Measurements from ENCODE around the gene CRX. TPM values are rescaled to one million over a fixed set of nuclear protein-coding genes. Genes with fewer than 3 reads are reported as not detected.

CRX gene
- total RNA-seq, 2 experiments from 2014 or later, result not detected

GRCh38 chr19:47882890-47883289, 61.2 kb downstream of the CRX start:
- Mint-ChIP-seq H3K27ac (no peak overlapping the region), H3K27me3 (peaks cover 15% of the 10 kb centered on the region), H3K4me3 (no peak overlapping the region), H3K4me1 (no peaks in the 10 kb centered on the region), H3K9me3 (no peaks in the 10 kb centered on the region), H3K36me3 (ENCODE audit: low read depth) (no peaks in the 10 kb centered on the region)
- no peak for DNase-seq
- ChIA-PET POLR2A (no interaction called here), CTCF (interaction anchor here (0.6 kb wide), 1 partner anchor 1553 kb away, joined by 3 read pairs; no protein-coding TSS in a partner anchor)

GRCh38 chr19:47885067-47885463, 63.3 kb downstream of the CRX start:
- Mint-ChIP-seq H3K27me3 (peaks cover 15% of the 10 kb centered on the region), H3K27ac (no peak overlapping the region), H3K36me3 (ENCODE audit: low read depth) (no peaks in the 10 kb centered on the region), H3K9me3 (no peaks in the 10 kb centered on the region), H3K4me3 (no peak overlapping the region), H3K4me1 (no peaks in the 10 kb centered on the region)
- CTCF ChIA-PET, result no interaction called here
- no peak for DNase-seq
- POLR2A ChIA-PET, result no interaction called here

DNA sequence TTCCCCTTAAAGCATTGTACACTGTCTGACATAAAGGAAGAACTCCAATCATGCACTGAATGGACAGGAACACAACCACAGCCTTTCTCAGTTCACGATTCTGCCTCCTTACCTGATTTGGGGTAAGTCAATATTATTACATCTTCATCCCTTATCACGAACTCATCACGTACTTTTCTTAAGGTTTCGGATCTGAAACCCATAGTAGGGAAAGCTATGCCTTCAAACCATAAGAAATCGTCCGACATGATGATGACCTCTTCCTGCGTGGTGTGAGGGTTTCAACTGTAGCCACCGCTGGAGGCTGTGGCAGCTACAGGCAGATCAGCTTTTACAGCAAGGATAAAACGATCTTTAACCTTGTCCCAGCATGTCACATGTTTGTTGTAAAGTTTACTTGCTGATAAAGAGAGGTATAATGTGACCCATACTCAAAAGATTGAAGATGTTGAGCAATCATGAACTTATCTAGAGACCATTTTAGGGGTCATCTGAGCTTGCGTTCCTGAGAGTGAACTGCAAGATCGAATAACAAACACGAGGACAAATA, 64.3 kb downstream of the CRX start, which contains the start of gene SULT2A1:
Gene SULT2A1 (minus strand): TSS at position 306 of the 550 bp plus-strand sequence. CDS start 58 bp downstream, at position 248.
- no peak for DNase-seq
- Mint-ChIP-seq H3K36me3 (ENCODE audit: low read depth) (no peaks in the 10 kb centered on the region), H3K27ac (no peak within 1 kb of the TSS), H3K4me3 (no peak within 1 kb of the TSS), H3K4me1 (no peaks in the 10 kb centered on the region), H3K27me3 (peaks cover 15% of the 10 kb centered on the region), H3K9me3 (no peaks in the 10 kb centered on the region)
- ChIA-PET CTCF (no interaction called here), POLR2A (no interaction called here)

- Mint-ChIP-seq H3K4me3 (no peak overlapping the region), H3K27ac (no peak overlapping the region), H3K27me3 (peaks cover 3% of the 10 kb centered on the region), H3K9me3 (no peaks in the 10 kb centered on the region), H3K4me1 (no peaks in the 10 kb centered on the region), H3K36me3 (ENCODE audit: low read depth) (no peaks in the 10 kb centered on the region)
- ChIA-PET CTCF (no interaction called here), POLR2A (no interaction called here)
- DNase-seq, result no peak
These were observed 69.3 kb downstream of the CRX start for GRCh38 chr19:47890865-47891621.

- no peaks in the 10 kb centered on the region for H3K27me3 Mint-ChIP-seq
- peaks cover 2% of the 10 kb centered on the region for H3K9me3 Mint-ChIP-seq
- H3K4me3 Mint-ChIP-seq, result no peak overlapping the region
- no peaks in the 10 kb centered on the region for H3K36me3 Mint-ChIP-seq (ENCODE audit: low read depth)
- DNase-seq, result no peak
- no peak overlapping the region for H3K27ac Mint-ChIP-seq
- POLR2A ChIA-PET, result no interaction called here
- H3K4me1 Mint-ChIP-seq, result no peaks in the 10 kb centered on the region
- CTCF ChIA-PET, result no interaction called here
These were observed 69.8 kb downstream of the CRX start for GRCh38 chr19:47891622-47891922.

- CTCF ChIA-PET, result no interaction called here
- no peaks in the 10 kb centered on the region for H3K4me1 Mint-ChIP-seq
- H3K9me3 Mint-ChIP-seq, result peaks cover 2% of the 10 kb centered on the region
These were observed 70.4 kb downstream of the CRX start for GRCh38 chr19:47891923-47892666.

More at GRCh38 chr19:47891923-47892666, 70.4 kb downstream of the CRX start:
- Mint-ChIP-seq H3K27ac (no peak overlapping the region), H3K27me3 (no peaks in the 10 kb centered on the region), H3K36me3 (ENCODE audit: low read depth) (no peaks in the 10 kb centered on the region), H3K4me3 (no peak overlapping the region)
- POLR2A ChIA-PET, result no interaction called here
- DNase-seq, result no peak

Other genes with a start within 250 kb of the CRX start
- under 1 TPM; 0.35 to 0.40 TPM for gene ZNF541, start 248.8 kb upstream of the CRX start, total RNA-seq
- 10 to 100 TPM; 23.3 to 25.5 TPM for gene BICRA, start 212.8 kb upstream of the CRX start, total RNA-seq
- not detected for gene EHD2, start 108.5 kb upstream of the CRX start, total RNA-seq
- gene NOP53, start 76.4 kb upstream of the CRX start, total RNA-seq, result 100 to 1,000 TPM; 368 to 402 TPM
- gene SELENOW, start 43.2 kb upstream of the CRX start, total RNA-seq, result 100 to 1,000 TPM; 118 to 125 TPM
- gene TPRX1, start 17.4 kb upstream of the CRX start, total RNA-seq, result not detected
- gene TPRX2, start 37.3 kb downstream of the CRX start, total RNA-seq, result not detected
- not detected for gene SULT2A1, start 64.4 kb downstream of the CRX start, total RNA-seq
- not detected for gene BSPH1, start 170.2 kb downstream of the CRX start, total RNA-seq
- gene ELSPBP1, start 172.7 kb downstream of the CRX start, total RNA-seq, result not detected
- gene CABP5, start 222.1 kb downstream of the CRX start, total RNA-seq, result not detected

All from activated CD4-positive, alpha-beta T cell treated with anti-CD3 and anti-CD28 coated beads, Interleukin-2, amount 10 ng/mL, durations not matched to agents 7 days and 5 days (primary cell).